ENCODE data around the gene CCDC97.
"Not testable (repeated sequence)": the region's sequence is repeated elsewhere in the genome, so short reads cannot be mapped to it uniquely, and the experiment has no call there.

CCDC97 gene

DNA sequence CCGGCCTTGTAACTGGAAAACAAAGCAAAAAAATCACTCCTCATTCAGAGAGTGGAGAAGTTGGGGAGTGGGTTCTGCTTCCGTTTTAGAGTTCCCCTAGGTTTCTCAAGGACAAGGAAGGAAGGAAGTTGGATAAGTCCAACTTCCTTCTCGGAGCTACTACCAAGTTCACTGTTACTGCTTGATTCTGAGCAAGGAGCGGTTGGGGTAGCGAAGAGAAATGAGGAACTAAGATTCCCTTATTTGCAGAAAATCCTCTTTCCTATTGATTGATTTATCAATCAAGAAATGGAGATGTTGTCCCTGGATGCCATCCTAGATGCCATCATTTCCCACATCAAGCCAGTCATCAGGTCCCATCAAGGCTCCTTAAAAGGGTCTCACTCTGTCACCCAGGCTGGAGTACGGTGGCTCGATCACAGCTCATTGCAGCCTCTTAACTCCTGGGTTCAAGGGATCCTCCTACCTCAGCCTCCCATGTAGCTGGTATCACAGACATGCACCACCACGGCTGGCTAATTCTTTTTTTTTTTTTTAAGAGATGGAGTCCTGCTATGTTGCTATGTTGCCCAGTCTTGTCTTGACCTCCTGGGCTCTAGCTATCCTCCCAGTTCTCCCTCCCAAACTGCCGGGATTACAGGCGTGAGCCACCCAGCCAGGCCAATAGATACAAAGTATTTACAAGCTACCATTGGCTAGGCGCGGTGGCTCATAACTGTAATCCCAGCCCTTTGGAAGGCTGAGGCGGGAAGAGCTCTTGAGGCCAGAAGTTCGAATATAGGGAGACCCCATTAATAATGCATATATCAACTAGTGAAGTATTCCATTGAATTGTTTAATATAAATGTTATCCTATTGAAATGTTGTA is 54.8 kb downstream of the CCDC97 start:
- Histone ChIP-seq H3K27ac (peak overlapping the region; percentile 100), H3K9me3 (no peaks in the 10 kb centered on the region), H3K36me3 (no peaks in the 10 kb centered on the region), H3K4me1 (ENCODE audit: control insufficient read depth in 1 of 2, insufficient read depth in 1 of 2, low read depth in 1 of 2, low read length in 1 of 2) (peaks cover 75 to 80% of the 10 kb centered on the region in 2 experiments), H3K27me3 (no peaks in the 10 kb centered on the region), H3K4me3 (ENCODE audit: low read depth in 1 of 2, low read length in 1 of 2) (peak overlapping the region; percentile 84 to 87)
- TF ChIP-seq, protein P1, sequence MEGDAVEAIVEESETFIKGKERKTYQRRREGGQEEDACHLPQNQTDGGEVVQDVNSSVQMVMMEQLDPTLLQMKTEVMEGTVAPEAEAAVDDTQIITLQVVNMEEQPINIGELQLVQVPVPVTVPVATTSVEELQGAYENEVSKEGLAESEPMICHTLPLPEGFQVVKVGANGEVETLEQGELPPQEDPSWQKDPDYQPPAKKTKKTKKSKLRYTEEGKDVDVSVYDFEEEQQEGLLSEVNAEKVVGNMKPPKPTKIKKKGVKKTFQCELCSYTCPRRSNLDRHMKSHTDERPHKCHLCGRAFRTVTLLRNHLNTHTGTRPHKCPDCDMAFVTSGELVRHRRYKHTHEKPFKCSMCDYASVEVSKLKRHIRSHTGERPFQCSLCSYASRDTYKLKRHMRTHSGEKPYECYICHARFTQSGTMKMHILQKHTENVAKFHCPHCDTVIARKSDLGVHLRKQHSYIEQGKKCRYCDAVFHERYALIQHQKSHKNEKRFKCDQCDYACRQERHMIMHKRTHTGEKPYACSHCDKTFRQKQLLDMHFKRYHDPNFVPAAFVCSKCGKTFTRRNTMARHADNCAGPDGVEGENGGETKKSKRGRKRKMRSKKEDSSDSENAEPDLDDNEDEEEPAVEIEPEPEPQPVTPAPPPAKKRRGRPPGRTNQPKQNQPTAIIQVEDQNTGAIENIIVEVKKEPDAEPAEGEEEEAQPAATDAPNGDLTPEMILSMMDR (IDR thresholded peaks at IDR 0.05): no peak

DNA sequence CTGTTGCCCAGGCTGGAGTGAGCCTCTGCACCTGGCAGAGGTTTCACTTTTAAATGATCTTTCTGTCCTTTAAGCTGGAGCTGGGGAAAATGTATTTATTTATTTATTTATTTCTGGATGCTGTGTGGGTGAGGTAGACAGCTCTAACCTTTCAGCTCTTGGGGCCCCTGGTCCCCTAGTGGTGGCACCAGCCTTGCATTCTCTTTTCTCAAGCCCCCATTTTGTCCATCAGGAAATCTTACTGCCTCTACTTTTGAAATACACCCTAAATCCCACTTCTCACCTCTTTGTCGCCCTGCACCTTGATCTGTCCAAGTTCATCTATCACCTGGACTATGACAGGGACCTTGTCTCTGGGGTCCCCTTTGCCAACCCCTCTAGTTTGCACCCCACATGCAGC is 56.1 kb downstream of the CCDC97 start:
- H3K27ac ChIP-seq: peak overlapping the region; percentile 100
- peaks cover 85 to 87% of the 10 kb centered on the region in 2 experiments for H3K4me1 ChIP-seq (ENCODE audit: control insufficient read depth in 1 of 2, insufficient read depth in 1 of 2, low read depth in 1 of 2, low read length in 1 of 2)
- H3K27me3 ChIP-seq: no peaks in the 10 kb centered on the region
- H3K4me3 ChIP-seq (ENCODE audit: low read depth in 1 of 2, low read length in 1 of 2): peak overlapping the region; percentile 3 to 43
- TF ChIP-seq, protein P1 (IDR thresholded peaks at IDR 0.05): no peak
- H3K36me3 ChIP-seq: no peaks in the 10 kb centered on the region
- H3K9me3 ChIP-seq: no peaks in the 10 kb centered on the region

DNA sequence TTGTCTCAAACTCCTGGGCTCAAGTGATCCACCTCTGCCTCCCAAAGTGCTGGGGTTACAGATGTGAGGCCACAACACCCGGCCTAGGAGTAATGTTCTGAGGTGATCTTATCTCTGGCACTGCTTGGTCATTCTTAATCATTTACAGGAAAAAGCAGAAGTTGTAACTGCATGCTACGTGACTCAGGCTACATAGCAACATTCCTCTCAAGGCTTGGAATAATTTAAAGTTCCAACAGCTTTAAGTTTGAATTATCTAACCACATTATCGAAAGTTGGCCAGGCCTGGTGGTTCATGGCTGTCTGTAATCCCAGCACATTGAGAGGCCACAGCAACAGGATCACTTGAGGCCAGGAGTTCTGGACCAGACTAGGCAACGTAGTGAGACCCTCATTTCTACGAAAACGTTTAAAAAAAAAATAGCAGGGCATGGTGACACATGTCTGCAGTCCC is 57.9 kb downstream of the CCDC97 start:
- peak overlapping the region; percentile 100 for H3K27ac ChIP-seq

DNA sequence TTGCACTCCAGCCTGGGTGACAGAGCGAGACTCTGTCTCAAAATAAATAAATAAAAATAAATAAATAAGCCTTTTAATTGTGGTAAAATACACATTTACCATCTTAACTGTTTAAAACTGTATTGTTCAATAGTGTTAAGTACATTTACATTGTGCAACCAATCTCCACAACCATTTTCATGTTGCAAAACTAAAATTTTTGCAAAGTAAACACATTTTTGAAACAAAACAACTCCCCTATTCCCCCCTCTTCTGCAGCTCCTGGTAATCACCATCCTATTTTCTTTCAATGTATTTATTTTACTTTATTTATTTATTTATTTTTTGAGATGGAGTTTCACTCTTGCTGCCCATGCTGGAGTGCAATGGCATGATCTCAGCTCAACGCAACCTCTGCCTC is 59.8 kb downstream of the CCDC97 start:
- Histone ChIP-seq H3K4me1 (ENCODE audit: control insufficient read depth in 1 of 2, insufficient read depth in 1 of 2, low read depth in 1 of 2, low read length in 1 of 2) (peaks cover 67 to 69% of the 10 kb centered on the region in 2 experiments), H3K9me3 (no peaks in the 10 kb centered on the region), H3K27ac (no peak overlapping the region), H3K27me3 (no peaks in the 10 kb centered on the region), H3K4me3 (ENCODE audit: low read depth in 1 of 2, low read length in 1 of 2) (no peak overlapping the region), H3K36me3 (no peaks in the 10 kb centered on the region)
- TF ChIP-seq, protein P1 (IDR thresholded peaks at IDR 0.05): no peak

More for the DNA sequence above, 57.9 kb downstream of the CCDC97 start:
- H3K36me3 ChIP-seq: no peaks in the 10 kb centered on the region
- peak overlapping the region; percentile 38 to 43 for H3K4me3 ChIP-seq (ENCODE audit: low read depth in 1 of 2, low read length in 1 of 2)
- TF ChIP-seq, protein P1 (IDR thresholded peaks at IDR 0.05): no peak
- H3K4me1 ChIP-seq (ENCODE audit: control insufficient read depth in 1 of 2, insufficient read depth in 1 of 2, low read depth in 1 of 2, low read length in 1 of 2): peaks cover 83 to 85% of the 10 kb centered on the region in 2 experiments
- H3K9me3 ChIP-seq: no peaks in the 10 kb centered on the region
- H3K27me3 ChIP-seq: no peaks in the 10 kb centered on the region

DNA sequence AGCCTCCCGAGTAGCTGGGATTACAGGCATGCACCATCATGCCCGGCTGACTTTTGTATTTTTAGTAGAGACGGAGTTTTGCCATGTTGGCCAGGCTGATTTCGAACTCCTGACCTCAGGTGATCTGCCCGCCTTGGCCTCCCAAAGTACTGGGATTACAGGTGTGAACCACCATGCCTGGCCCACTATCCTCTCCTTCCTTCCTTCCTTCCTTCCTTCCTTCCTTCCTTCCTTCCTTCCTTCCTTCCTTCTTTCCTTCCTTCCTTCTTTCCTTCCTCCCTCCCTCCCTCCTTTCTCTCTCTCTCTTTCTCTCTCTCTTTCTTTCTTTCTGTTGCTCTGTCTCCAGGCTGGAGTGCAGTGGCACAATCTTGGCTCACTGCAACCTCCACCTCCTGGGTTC is 61.1 kb downstream of the CCDC97 start:
- not testable (repeated sequence) for H3K27me3 ChIP-seq; H3K9me3 ChIP-seq; H3K36me3 ChIP-seq; H3K4me3 ChIP-seq (ENCODE audit: low read depth in 1 of 2, low read length in 1 of 2)
- Histone ChIP-seq H3K27ac (peak overlapping the region; percentile 44), H3K4me1 (ENCODE audit: control insufficient read depth in 1 of 2, insufficient read depth in 1 of 2, low read depth in 1 of 2, low read length in 1 of 2) (peaks cover 60 to 63% of the 10 kb centered on the region in 2 experiments)

DNA sequence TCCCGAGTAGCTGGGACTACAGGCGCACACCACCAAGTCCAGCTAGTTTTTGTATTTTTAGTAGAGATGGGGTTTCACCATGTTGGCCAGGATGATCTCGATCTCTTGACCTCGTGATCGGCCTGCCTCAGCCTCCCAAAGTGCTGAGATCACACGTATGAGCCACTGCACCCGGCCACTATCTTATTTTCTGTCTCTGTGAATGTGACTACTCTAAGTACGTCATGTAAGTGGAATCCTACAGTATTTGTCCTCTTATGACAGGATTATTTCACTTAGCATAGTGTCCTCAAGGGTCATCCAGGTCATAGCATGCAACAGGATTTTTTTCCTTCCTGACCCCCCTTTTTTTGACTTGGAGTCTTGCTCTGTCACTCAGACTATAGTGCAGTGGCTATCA is 61.6 kb downstream of the CCDC97 start:
- Histone ChIP-seq H3K4me3 (ENCODE audit: low read depth in 1 of 2, low read length in 1 of 2) (no peak overlapping the region), H3K4me1 (ENCODE audit: control insufficient read depth in 1 of 2, insufficient read depth in 1 of 2, low read depth in 1 of 2, low read length in 1 of 2) (peaks cover 59 to 61% of the 10 kb centered on the region in 2 experiments), H3K27me3 (no peaks in the 10 kb centered on the region), H3K9me3 (no peaks in the 10 kb centered on the region), H3K36me3 (no peaks in the 10 kb centered on the region), H3K27ac (peak overlapping the region; percentile 44)
- TF ChIP-seq, protein P1 (IDR thresholded peaks at IDR 0.05): no peak
